GM12872 (cell line): Measurements from ENCODE around the gene PLA2R1.

Source experiments
- CTCF ChIP-seq: IDR thresholded peaks from 3 replicates; pipeline ENCODE4 v1.5.1; 2011; ENCODE audit warnings: low read depth, mild to moderate bottlenecking, low read length, moderate library complexity; ENCODE audit not compliant: insufficient read depth

PLA2R1 gene

GRCh38 chr2:159939946-159940345, 122.5 kb downstream of the PLA2R1 start:
- peak; percentile 47; the same call in 1 of the 3 replicates for TF ChIP-seq CTCF

- no peak for TF ChIP-seq CTCF
Measured at GRCh38 chr2:159938395-159938794, 124.0 kb downstream of the PLA2R1 start.

DNA sequence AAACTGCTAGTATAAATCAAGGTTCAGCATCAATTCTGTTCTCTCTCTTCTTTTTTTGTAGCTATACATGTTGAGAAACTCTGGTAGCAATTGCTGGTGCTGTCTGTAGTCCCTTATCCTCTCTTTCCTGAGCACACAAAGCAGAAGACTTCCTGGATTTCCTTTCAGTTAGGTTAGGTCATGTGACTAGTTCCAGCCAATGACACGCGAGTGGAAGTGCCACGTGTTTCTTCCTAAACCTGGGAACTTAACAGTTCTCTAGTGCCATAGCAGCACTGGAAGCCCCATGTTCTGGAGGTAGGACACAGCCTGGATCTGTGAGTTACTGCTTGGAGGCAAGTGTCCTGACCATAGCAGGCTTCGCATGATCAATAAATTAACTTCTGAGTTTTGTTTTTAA, 125.9 kb downstream of the PLA2R1 start:
- TF ChIP-seq CTCF: no peak

- TF ChIP-seq CTCF: no peak
Measured at GRCh38 chr2:159933727-159934049, 128.7 kb downstream of the PLA2R1 start.

DNA sequence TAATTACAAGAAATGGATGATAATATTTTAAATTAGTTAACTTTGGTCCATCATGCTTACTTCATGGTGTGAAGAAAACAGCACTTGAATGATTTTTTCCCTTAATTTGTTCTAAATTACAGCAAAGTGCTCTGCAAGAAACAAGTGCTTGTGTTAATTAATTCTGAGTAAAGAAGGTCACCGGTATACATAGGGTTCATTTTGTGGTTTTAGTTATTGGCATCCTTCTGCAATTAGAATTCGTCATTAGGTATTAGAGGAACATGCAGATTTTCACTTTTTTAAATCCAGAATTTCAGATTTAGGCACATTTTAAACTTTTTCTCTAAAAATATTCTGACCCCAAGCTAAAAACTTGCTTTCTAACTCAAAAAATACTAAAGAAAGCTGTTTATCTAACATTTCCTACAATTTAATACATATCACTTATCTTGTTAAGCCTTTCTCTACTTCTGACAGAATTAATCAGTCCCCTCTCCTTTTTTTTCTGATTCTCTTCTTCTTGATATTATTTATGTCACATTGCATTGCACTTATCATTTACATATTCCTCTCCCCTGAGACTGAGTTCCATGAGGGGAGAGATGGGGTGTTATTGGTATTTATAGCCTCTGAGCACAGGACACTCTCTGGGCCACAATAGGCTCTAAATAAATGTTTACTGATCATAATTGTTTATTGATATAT, 129.2 kb downstream of the PLA2R1 start:
- no peak for TF ChIP-seq CTCF

DNA sequence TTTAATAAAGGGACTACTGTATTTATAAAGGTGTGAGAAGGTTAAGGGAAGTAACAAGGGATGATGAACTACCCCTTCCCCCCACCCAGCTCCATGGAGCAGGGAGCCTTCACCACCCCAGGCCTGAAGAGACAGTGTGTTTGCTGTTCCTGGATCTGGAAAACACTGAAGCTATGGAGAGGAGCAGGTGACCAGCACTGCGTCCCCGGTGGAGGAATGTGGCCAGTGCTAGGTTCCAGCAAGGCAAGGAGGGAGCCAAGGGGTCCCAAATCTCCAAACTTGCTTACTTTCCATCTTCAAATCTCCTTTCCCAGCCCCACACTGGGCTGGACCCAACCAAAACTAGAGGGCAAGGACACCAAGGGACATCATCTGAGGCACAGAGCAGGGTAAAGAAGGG, 135.7 kb downstream of the PLA2R1 start:
- TF ChIP-seq CTCF: 0 out of 3 replicates have a peak, but pooled peaks have one; percentile 1

DNA sequence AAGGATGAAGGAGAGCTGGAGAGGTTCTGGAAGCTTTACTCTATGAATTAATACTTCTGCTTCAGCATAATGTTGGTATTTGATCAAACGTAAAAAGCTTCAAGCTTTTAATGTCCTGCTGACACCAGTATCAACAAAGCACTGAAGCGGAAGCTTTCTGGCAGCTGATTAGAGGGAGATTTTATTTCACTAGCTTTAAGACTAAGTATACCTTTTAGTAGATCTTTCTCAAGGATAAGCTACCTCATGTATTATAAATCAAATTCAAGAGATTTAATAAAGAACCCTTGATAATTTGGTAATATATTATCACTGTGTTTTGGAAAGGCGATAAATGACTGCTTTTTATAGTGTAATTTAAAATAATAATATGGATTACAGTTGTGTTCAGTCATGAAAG, 136.4 kb downstream of the PLA2R1 start:
- TF ChIP-seq CTCF: no peak

- no peak for TF ChIP-seq CTCF
Measured at GRCh38 chr2:159922563-159922962, 139.9 kb downstream of the PLA2R1 start.
